ENCODE data around the gene EVI5L. TPM values are rescaled to one million over a fixed set of nuclear protein-coding genes. Genes with fewer than 3 reads are reported as not detected.

EVI5L gene
- total RNA-seq, 1 donor from 2014 or later: 17.2 TPM

- DNase-seq (ENCODE audit: extremely low spot score in 2 of 2): no peak
- no peak overlapping the region for H3K4me3 ChIP-seq
- peaks cover 32% of the 10 kb centered on the region for H3K4me1 ChIP-seq
- TF ChIP-seq POLR2AphosphoS5 (IDR thresholded peaks at IDR 0.05; ENCODE audit: insufficient read depth in 1 of 2, low read depth in 1 of 2) (no peak), POLR2A (IDR thresholded peaks at IDR 0.05) (no peak)
- TF ChIP-seq, protein P1, sequence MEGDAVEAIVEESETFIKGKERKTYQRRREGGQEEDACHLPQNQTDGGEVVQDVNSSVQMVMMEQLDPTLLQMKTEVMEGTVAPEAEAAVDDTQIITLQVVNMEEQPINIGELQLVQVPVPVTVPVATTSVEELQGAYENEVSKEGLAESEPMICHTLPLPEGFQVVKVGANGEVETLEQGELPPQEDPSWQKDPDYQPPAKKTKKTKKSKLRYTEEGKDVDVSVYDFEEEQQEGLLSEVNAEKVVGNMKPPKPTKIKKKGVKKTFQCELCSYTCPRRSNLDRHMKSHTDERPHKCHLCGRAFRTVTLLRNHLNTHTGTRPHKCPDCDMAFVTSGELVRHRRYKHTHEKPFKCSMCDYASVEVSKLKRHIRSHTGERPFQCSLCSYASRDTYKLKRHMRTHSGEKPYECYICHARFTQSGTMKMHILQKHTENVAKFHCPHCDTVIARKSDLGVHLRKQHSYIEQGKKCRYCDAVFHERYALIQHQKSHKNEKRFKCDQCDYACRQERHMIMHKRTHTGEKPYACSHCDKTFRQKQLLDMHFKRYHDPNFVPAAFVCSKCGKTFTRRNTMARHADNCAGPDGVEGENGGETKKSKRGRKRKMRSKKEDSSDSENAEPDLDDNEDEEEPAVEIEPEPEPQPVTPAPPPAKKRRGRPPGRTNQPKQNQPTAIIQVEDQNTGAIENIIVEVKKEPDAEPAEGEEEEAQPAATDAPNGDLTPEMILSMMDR (IDR thresholded peaks at IDR 0.05): no peak
- no peaks in the 10 kb centered on the region for H3K27me3 ChIP-seq
- H3K36me3 ChIP-seq: peaks cover 0 to 50% of the 10 kb centered on the region in 2 donors
- H3K27ac ChIP-seq: no peak overlapping the region
- no peaks in the 10 kb centered on the region for H3K9me3 ChIP-seq
- intact Hi-C loops (cut with DNase I): loop anchor here (10.0 kb wide), 1 partner anchor 94 kb away; the partner anchor contains the start of gene ELAVL1
Measured at GRCh38 chr19:7910321-7911161, 80.5 kb downstream of the EVI5L start.

DNA sequence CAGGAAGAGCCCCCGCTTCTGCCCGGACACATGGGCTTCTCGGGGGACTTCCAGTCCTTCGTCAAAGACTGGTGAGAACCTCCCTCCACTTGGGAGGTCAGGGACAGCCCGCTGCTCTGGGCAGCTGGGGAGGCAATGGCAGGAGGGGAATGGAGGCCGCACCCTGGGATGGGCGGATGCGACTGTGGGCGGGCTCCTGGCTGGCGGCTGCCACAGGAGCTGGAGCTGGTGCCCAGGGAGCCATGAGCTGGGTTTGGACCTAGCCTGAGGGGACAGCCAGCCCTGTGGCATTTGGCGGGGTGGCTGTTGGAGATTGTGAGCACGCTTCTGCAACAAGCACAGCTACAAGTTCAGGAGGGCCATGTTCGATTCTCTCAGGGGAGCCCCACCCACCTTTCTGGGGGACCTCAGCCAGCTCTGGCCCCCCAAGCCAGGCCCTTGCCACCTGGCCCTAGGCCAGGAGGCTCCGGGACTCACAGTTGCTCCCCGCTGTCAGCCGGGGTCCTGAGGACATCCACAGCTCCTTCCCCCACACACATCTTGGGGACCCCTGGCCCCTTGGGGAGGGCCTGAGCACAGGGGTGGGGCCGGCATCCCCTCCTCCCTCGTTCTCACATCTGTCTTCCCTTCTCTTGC lies 81.6 kb downstream of the EVI5L start:
- no peaks in the 10 kb centered on the region for H3K27me3 ChIP-seq
- H3K36me3 ChIP-seq: peaks cover 0 to 41% of the 10 kb centered on the region in 2 donors
- DNase-seq (ENCODE audit: extremely low spot score in 2 of 2): no peak
- H3K27ac ChIP-seq: no peak overlapping the region
- TF ChIP-seq, protein P1 (IDR thresholded peaks at IDR 0.05): no peak
- TF ChIP-seq POLR2A (IDR thresholded peaks at IDR 0.05) (no peak), POLR2AphosphoS5 (IDR thresholded peaks at IDR 0.05; ENCODE audit: insufficient read depth in 1 of 2, low read depth in 1 of 2) (no peak)
- no peaks in the 10 kb centered on the region for H3K9me3 ChIP-seq
- peaks cover 31% of the 10 kb centered on the region for H3K4me1 ChIP-seq
- no peak overlapping the region for H3K4me3 ChIP-seq
- intact Hi-C loops (cut with DNase I): loop anchor here (10.0 kb wide), 1 partner anchor 93 kb away; the partner anchor contains the start of gene ELAVL1

DNA sequence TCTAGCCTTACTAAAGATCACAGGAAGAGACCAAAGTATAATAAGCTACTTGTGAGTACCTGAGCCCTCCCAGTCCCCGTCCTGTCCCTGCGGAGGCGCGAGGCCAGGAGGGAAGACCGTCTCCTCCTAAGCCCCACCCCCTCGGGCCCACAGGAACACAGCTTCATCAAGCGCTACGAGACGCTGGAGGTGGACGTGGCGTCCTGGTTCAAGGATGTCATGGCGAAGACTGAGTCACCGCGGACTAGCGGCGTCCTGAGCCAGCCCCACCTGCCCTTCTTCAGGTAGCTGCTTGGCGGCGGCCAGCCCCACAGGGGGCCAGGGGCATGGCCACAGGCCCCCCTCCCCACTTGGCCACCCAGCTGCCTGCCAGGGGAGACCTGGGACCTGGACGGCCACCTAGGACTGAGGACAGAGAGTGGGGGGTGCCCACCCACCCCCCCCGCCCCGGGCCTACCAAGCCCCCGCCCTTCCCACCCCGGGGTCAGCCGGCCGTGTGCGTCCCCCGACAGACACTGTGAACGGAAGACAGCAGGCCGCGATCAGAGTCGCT lies 82.2 kb downstream of the EVI5L start:
- DNase-seq (ENCODE audit: extremely low spot score in 2 of 2): no peak
- no peak overlapping the region for H3K4me3 ChIP-seq
- H3K36me3 ChIP-seq: peaks cover 0 to 41% of the 10 kb centered on the region in 2 donors
- H3K27ac ChIP-seq: no peak overlapping the region
- no peaks in the 10 kb centered on the region for H3K27me3 ChIP-seq
- H3K4me1 ChIP-seq: peaks cover 30% of the 10 kb centered on the region
- TF ChIP-seq POLR2A (IDR thresholded peaks at IDR 0.05): no peak
- TF ChIP-seq POLR2AphosphoS5 (IDR thresholded peaks at IDR 0.05; ENCODE audit: insufficient read depth in 1 of 2, low read depth in 1 of 2): no peak
- TF ChIP-seq, protein P1 (IDR thresholded peaks at IDR 0.05): no peak
- intact Hi-C loops (cut with DNase I): loop anchor here (10.0 kb wide), 1 partner anchor 93 kb away; the partner anchor contains the start of gene ELAVL1
- no peaks in the 10 kb centered on the region for H3K9me3 ChIP-seq

DNA sequence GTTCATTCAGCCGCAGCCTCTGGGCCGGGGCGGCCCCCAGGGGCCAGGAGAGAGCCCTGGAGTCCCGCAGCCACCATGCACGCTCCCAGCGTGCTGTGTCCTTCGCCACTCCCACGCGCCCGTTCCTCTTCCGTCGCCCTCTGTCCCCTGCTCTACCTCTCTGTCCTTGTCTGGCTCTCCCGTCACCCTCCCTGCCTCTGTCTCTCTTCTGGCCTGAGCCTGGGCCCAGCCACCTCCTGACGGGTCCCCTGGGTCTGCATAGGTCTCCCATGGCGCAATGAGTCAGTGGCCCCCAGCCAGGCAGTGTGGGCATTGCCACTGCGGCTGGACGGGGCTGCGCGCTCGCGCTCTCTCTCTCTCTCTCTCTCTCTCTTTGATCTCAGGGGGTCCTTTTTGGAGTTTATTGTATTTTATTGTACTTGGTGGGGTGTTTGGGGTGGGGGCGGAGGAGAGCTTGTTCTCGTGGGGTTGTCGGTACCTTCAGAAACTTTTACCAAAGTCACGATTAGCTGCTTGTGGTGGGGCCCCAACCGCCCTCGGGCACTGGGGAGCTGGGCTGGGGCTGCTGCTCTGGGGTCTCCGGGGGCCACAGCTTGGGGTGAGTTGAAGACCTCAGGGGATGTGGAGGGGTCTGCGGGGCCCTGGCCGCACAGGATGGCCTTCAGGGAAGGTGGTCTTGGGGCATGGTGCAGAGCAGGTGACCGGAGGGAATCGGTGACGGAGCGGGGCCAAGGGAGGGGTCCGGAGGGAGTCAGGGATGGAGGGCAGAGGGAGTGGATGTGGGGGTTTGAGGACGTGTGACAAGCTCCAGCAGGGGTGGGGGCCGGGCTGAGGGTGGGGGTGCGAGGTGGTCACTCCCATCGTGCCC lies 82.9 kb downstream of the EVI5L start:
- TF ChIP-seq, protein P1 (IDR thresholded peaks at IDR 0.05): no peak
- no peak for TF ChIP-seq POLR2A (IDR thresholded peaks at IDR 0.05)
- TF ChIP-seq POLR2AphosphoS5 (IDR thresholded peaks at IDR 0.05; ENCODE audit: insufficient read depth in 1 of 2, low read depth in 1 of 2): no peak
- Histone ChIP-seq H3K27me3 (no peaks in the 10 kb centered on the region), H3K4me3 (no peak overlapping the region), H3K27ac (no peak overlapping the region), H3K36me3 (peaks cover 0 to 41% of the 10 kb centered on the region in 2 donors), H3K4me1 (peaks cover 30% of the 10 kb centered on the region), H3K9me3 (no peaks in the 10 kb centered on the region)
- no peak for DNase-seq (ENCODE audit: extremely low spot score in 2 of 2)
- intact Hi-C loops (cut with DNase I): loop anchor here (10.0 kb wide), 1 partner anchor 92 kb away; the partner anchor contains the start of gene ELAVL1
